Left lung (tissue), 10 donors: ENCODE data around the gene MEF2C. TPM values are rescaled to one million over a fixed set of nuclear protein-coding genes. Genes with fewer than 3 reads are reported as not detected.

Source experiments
- ATAC-seq: fragments of 200-7000 bp; cut with Tn5 transposase; one replicate; pipeline ENCODE4 v1.9.1; 2020; ENCODE audit warnings: moderate library complexity
- DNase-seq, 4 donors: peaks; one replicate each; pipeline ENCODE4 v3.0.0-alpha.2; 2013 to 2020
- H3K27ac ChIP-seq, 2 donors: fragments of 200-600 bp; sonication (generic) in 1 of 2; one replicate each; pipeline versions ENCODE4 v1.5.0 to v1.8.0; 2020 to 2021
- H3K27me3 ChIP-seq, 2 donors: fragments of 200-600 bp; sonication (generic) in 1 of 2; one replicate each; pipeline versions ENCODE4 v1.5.0 to v1.8.0; 2020 to 2021
- H3K36me3 ChIP-seq, 2 donors: fragments of 200-600 bp; sonication (generic) in 1 of 2; one replicate each; pipeline versions ENCODE4 v1.5.0 to v1.8.0; 2020 to 2021
- H3K4me1 ChIP-seq, 2 donors: fragments of 200-600 bp; one replicate each; pipeline ENCODE4 v1.8.0; 2021
- H3K4me3 ChIP-seq, 2 donors: fragments of 200-600 bp; sonication (generic) in 1 of 2; one replicate each; pipeline versions ENCODE4 v1.5.0 to v1.8.0; 2020 to 2021; ENCODE audit warnings: mild to moderate bottlenecking in 1 of 2
- H3K9me3 ChIP-seq, 2 donors: fragments of 200-600 bp; sonication (generic) in 1 of 2; one replicate each; pipeline versions ENCODE4 v1.5.0 to v1.8.0; 2020 to 2021
- intact Hi-C, 2 donors: fragments of 100-400 bp; cut with DNase I; formaldehyde crosslinking; loops; one replicate each; pipeline versions ENCODE4 v1.11.2 to v1.14.2; 2022
- polyA plus RNA-seq, 6 donors: library from polyadenylated mRNA; unstranded; fragments of 120-200 nt; gene quantifications; one replicate each; pipeline ENCODE4 v1.2.1, GENCODE V29; 2013; ENCODE audit not compliant: insufficient read length in 6 of 6
- total RNA-seq, 2 donors: library from RNA; stranded (reverse); fragmentation: NEBNext Ultra II Directional; extraction: Animal tissue kit (Norgen Biotek cat#: 25700); gene quantifications; one replicate each; pipeline ENCODE4 v1.2.1, GENCODE V29; 2021
- TF ChIP-seq, protein P1 (sequence below), 2 donors: fragments of 200-600 bp; sonication (generic) in 1 of 2; IDR thresholded peaks; one replicate each; pipeline versions ENCODE4 v1.5.0 to v1.8.0; 2021; ENCODE audit warnings: antibody characterized with exemption in 2 of 2
- donor health status: DM: no; HTN: yes; CAD: no.
- donor health status: DM: no; HTN: no; CAD: no.

MEF2C gene
- total and polyA plus RNA-seq, 8 donors = 45.7 to 97.3 (median 81.5) TPM

DNA sequence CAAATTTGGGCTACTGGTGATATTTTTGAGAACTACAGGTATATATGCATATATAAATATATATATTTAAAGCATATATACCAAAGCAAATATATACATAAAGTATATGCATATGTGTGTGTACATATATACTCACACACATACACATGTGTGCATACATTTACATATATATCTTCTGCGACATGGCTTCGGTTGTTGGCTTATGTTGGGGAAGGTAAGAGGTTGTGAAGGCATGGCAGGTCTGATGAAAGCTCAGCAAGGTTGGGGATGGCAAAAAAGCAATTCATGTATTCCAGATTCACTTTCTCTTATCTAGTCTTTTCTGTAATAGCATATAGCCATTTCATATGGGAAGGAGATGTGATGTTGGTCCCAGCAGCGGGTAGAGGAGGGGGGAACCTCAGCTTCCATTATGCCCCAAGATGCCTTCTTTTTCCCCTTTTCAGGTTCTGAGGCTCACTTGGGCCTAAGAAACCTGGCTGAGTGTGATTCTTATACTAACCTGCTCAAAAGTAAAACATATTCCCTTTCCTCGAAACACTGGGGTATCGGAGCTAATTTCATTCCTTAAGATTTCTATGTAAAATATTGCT, 201.7 kb downstream of the MEF2C start:
- Histone ChIP-seq H3K36me3 (no peaks in the 10 kb centered on the region), H3K9me3 (no peaks in the 10 kb centered on the region), H3K4me1 (peaks cover 8 to 15% of the 10 kb centered on the region in 2 donors), H3K4me3 (no peak overlapping the region), H3K27me3 (peaks cover 99 to 100% of the 10 kb centered on the region in 2 donors), H3K27ac (no peak overlapping the region)
- TF ChIP-seq, protein P1, sequence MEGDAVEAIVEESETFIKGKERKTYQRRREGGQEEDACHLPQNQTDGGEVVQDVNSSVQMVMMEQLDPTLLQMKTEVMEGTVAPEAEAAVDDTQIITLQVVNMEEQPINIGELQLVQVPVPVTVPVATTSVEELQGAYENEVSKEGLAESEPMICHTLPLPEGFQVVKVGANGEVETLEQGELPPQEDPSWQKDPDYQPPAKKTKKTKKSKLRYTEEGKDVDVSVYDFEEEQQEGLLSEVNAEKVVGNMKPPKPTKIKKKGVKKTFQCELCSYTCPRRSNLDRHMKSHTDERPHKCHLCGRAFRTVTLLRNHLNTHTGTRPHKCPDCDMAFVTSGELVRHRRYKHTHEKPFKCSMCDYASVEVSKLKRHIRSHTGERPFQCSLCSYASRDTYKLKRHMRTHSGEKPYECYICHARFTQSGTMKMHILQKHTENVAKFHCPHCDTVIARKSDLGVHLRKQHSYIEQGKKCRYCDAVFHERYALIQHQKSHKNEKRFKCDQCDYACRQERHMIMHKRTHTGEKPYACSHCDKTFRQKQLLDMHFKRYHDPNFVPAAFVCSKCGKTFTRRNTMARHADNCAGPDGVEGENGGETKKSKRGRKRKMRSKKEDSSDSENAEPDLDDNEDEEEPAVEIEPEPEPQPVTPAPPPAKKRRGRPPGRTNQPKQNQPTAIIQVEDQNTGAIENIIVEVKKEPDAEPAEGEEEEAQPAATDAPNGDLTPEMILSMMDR (IDR thresholded peaks at IDR 0.05) = no peak
- intact Hi-C loops = loop anchor here in 1 of 2 donors (10.0 kb wide), 1 partner anchor 537 kb away; no protein-coding TSS in a partner anchor
- no peak for ATAC-seq
- no peak for DNase-seq

DNA sequence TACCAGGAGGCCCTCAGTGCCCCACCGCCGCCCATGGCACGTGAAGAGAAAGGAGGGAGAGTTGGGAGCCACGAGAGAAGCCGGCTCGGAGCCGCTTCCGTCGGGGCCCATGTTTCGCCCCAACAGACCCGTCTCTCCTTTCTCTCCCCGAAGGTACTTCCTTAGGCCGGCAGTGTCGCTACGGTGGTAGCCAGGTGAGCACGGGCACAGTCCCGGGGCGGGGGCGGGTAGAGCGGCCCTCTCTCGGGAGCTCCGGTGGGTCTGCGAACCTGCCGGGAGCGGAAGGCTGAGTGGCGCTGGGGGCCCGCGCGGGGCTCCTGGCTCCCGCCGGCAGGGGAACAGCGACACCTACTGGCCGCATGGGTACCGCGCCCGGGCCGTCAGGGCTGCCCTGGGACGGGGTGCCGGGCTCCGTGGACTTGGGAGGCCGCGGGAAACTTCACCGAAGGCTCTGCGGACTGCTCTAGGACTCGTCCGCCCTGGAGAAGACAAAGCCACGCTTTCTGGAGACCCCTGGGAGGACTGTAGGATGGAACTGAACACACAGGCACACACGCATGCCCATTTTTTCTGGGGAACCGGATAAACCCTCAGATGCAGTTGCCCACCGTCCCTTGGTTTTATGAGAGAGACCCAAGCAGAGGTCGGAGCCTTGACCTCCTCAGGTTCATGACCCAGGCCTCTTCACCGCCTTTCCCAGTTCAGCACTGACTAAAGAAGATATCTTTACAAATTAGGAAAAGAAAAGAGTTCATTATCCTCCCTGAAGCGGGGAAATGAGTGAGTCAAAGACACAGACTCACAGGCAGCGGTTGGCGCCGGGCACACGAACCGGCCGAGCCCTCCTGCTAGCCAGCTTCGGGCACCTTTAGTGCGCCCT, 202.5 kb downstream of the MEF2C start:
- Histone ChIP-seq H3K4me1 (peaks cover 8 to 20% of the 10 kb centered on the region in 2 donors), H3K27ac (no peak overlapping the region), H3K9me3 (no peaks in the 10 kb centered on the region), H3K27me3 (peaks cover 96 to 100% of the 10 kb centered on the region in 2 donors), H3K36me3 (no peaks in the 10 kb centered on the region), H3K4me3 (peak overlapping the region in 1 of 2 donors; percentile 30)
- DNase-seq (peak in 3 of 4 donors; percentile 64 to 94 (median 69)), ATAC-seq (peak; percentile 97)
- intact Hi-C loops = loop anchor here in 1 of 2 donors (10.0 kb wide), 1 partner anchor 536 kb away; no protein-coding TSS in a partner anchor
- TF ChIP-seq, protein P1 (IDR thresholded peaks at IDR 0.05) = peak; percentile 94 to 96

DNA sequence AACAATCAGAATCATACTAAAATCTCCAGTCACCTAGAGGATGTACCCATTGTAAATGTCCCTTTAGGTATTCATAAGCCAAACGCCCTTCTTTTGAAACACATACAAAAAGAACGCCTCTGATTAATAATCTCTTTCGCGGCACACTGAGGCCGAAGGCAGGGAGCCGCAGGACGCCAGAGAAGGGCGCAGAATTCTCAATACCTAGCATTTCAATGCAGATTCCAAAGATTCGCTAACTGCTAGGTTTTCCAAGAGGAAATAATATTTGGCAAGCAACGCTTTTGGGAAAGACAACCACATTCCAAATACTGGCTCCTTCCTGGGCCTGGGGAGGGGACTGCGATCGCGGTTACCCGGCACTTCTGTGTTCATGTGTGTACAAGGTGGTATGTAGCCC, 203.3 kb downstream of the MEF2C start:
- Histone ChIP-seq H3K4me3 (no peak overlapping the region), H3K9me3 (no peaks in the 10 kb centered on the region), H3K27ac (no peak overlapping the region), H3K36me3 (no peaks in the 10 kb centered on the region), H3K4me1 (peaks cover 8 to 28% of the 10 kb centered on the region in 2 donors), H3K27me3 (peaks cover 97 to 100% of the 10 kb centered on the region in 2 donors)
- intact Hi-C loops = loop anchor here in 1 of 2 donors (10.0 kb wide), 1 partner anchor 535 kb away; no protein-coding TSS in a partner anchor
- TF ChIP-seq, protein P1 (IDR thresholded peaks at IDR 0.05) = no peak
- ATAC-seq (no peak), DNase-seq (no peak)

DNA sequence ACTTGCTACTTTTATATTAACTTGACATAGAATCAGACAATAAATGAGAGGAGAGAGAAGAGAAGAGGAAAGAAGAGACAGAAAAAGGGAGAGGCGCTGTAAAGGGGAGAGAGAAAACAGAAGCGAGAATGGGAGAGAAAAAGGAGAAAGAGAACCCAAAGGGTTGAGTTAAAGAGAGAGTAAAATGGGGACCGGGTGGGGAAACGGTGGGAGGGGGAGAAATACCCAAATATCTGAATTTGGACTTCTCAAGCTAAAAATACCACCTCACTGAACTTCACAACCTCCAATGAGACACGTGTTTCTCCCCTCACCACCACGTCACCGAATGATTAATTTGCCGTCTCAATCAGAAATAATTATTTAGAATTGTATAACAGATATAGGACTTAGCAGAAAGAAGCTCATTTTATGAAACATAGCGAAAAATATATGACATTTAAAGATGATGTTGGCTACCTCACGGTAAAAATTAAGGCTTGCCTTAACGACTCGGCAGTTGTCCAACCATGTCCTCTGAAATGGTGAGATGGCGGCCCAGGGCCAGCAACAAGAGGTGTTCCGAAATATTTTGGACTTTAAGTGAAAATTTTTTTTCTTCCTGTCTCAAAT, 204.1 kb downstream of the MEF2C start:
- TF ChIP-seq, protein P1 (IDR thresholded peaks at IDR 0.05) = no peak
- no peak for DNase-seq
- no peaks in the 10 kb centered on the region for H3K36me3 ChIP-seq
- peaks cover 97 to 100% of the 10 kb centered on the region in 2 donors for H3K27me3 ChIP-seq
- intact Hi-C loops = no loop called here
- peaks cover 10 to 34% of the 10 kb centered on the region in 2 donors for H3K4me1 ChIP-seq
- H3K27ac ChIP-seq = no peak overlapping the region
- no peak overlapping the region for H3K4me3 ChIP-seq
- no peak for ATAC-seq
- H3K9me3 ChIP-seq = no peaks in the 10 kb centered on the region
